DMS153 treated with DMSO at 0.1 percent for 48 hours (cell line): ENCODE results near the gene LAYN.

Experiments
- DNase-seq: peaks from one replicate; lab custom pipeline; 2025; ENCODE audit not compliant: unreplicated experiment; lab: John Stamatoyannopoulos, UW

The LAYN gene

GRCh38 chr11:111589886-111590499, 49.5 kb downstream of the LAYN start:
- DNase-seq = no peak

GRCh38 chr11:111591187-111591960, 50.9 kb downstream of the LAYN start:
- DNase-seq = no peak

- DNase-seq = no peak
These were observed 52.0 kb downstream of the LAYN start for GRCh38 chr11:111592491-111592890.

- DNase-seq = no peak
These were observed 55.8 kb downstream of the LAYN start for GRCh38 chr11:111596319-111596718.

- no peak for DNase-seq
These were observed 57.6 kb downstream of the LAYN start for GRCh38 chr11:111598148-111598547.

GRCh38 chr11:111598559-111598958, 58.0 kb downstream of the LAYN start:
- no peak for DNase-seq

- DNase-seq = no peak
These were observed 61.1 kb downstream of the LAYN start for GRCh38 chr11:111601636-111601978.

GRCh38 chr11:111601979-111602864, 61.7 kb downstream of the LAYN start, which contains the start of gene SIK2:
Gene SIK2 (plus strand): TSS chr11:111602449. CDS start chr11:111602564, 115 bp downstream.
- DNase-seq = peak; percentile 92

GRCh38 chr11:111602865-111603610, 62.5 kb downstream of the LAYN start:
- peak; percentile 26 for DNase-seq

- DNase-seq = peak; percentile 26
These were observed 63.2 kb downstream of the LAYN start for GRCh38 chr11:111603611-111604130.

GRCh38 chr11:111604392-111605009, 64.0 kb downstream of the LAYN start:
- DNase-seq = peak; percentile 50

- no peak for DNase-seq
These were observed 65.2 kb downstream of the LAYN start for GRCh38 chr11:111605681-111606080.

- no peak for DNase-seq
These were observed 66.5 kb downstream of the LAYN start for GRCh38 chr11:111606986-111607385.

- DNase-seq = no peak
These were observed 67.2 kb downstream of the LAYN start for GRCh38 chr11:111607751-111608150.
